ENCODE data around the gene CAMKMT.

The CAMKMT gene

GRCh38 chr2:44691174-44691785, 329.5 kb downstream of the CAMKMT start:
- DNase-seq (ENCODE audit: low read depth) = no peak

GRCh38 chr2:44692821-44693220, 331.1 kb downstream of the CAMKMT start:
- DNase-seq (ENCODE audit: low read depth) = peak; percentile 10

GRCh38 chr2:44700824-44701223, 339.1 kb downstream of the CAMKMT start:
- DNase-seq (ENCODE audit: low read depth) = no peak

- DNase-seq (ENCODE audit: low read depth) = no peak
These were observed 343.6 kb downstream of the CAMKMT start for GRCh38 chr2:44705356-44705755.

GRCh38 chr2:44705876-44706480, 344.2 kb downstream of the CAMKMT start:
- no peak for DNase-seq (ENCODE audit: low read depth)

- no peak for DNase-seq (ENCODE audit: low read depth)
These were observed 345.2 kb downstream of the CAMKMT start for GRCh38 chr2:44706681-44707553.

GRCh38 chr2:44707945-44708660, 346.4 kb downstream of the CAMKMT start:
- no peak for DNase-seq (ENCODE audit: low read depth)

- no peak for DNase-seq (ENCODE audit: low read depth)
These were observed 346.9 kb downstream of the CAMKMT start for GRCh38 chr2:44708661-44709000.

- no peak for DNase-seq (ENCODE audit: low read depth)
These were observed 351.4 kb downstream of the CAMKMT start for GRCh38 chr2:44713170-44713569.

GRCh38 chr2:44715671-44716081, 353.9 kb downstream of the CAMKMT start:
- peak; percentile 66 for DNase-seq (ENCODE audit: low read depth)

- DNase-seq (ENCODE audit: low read depth) = no peak
These were observed 354.4 kb downstream of the CAMKMT start for GRCh38 chr2:44716131-44716530.

- DNase-seq (ENCODE audit: low read depth) = no peak
These were observed 356.7 kb downstream of the CAMKMT start for GRCh38 chr2:44718431-44718830.

GRCh38 chr2:44719562-44719961, 357.8 kb downstream of the CAMKMT start:
- no peak for DNase-seq (ENCODE audit: low read depth)

GRCh38 chr2:44722026-44722625, 360.4 kb downstream of the CAMKMT start:
- no peak for DNase-seq (ENCODE audit: low read depth)

- DNase-seq (ENCODE audit: low read depth) = no peak
These were observed 362.2 kb downstream of the CAMKMT start for GRCh38 chr2:44723921-44724320.

- DNase-seq (ENCODE audit: low read depth) = no peak
These were observed 368.8 kb downstream of the CAMKMT start for GRCh38 chr2:44730593-44730992.

- no peak for DNase-seq (ENCODE audit: low read depth)
These were observed 369.8 kb downstream of the CAMKMT start for GRCh38 chr2:44731505-44731904.

- no peak for DNase-seq (ENCODE audit: low read depth)
These were observed 374.7 kb downstream of the CAMKMT start for GRCh38 chr2:44736270-44736942.

GRCh38 chr2:44740678-44741077, 378.9 kb downstream of the CAMKMT start:
- no peak for DNase-seq (ENCODE audit: low read depth)

- peak; percentile 14 for DNase-seq (ENCODE audit: low read depth)
These were observed 379.8 kb downstream of the CAMKMT start for GRCh38 chr2:44741507-44741906.

- DNase-seq (ENCODE audit: low read depth) = no peak
These were observed 380.3 kb downstream of the CAMKMT start for GRCh38 chr2:44742057-44742456.

- DNase-seq (ENCODE audit: low read depth) = no peak
These were observed 381.7 kb downstream of the CAMKMT start for GRCh38 chr2:44743473-44743872.

Data from ELR (cell line).